ENCODE results near the gene SCN2B.

Gene SCN2B

DNA sequence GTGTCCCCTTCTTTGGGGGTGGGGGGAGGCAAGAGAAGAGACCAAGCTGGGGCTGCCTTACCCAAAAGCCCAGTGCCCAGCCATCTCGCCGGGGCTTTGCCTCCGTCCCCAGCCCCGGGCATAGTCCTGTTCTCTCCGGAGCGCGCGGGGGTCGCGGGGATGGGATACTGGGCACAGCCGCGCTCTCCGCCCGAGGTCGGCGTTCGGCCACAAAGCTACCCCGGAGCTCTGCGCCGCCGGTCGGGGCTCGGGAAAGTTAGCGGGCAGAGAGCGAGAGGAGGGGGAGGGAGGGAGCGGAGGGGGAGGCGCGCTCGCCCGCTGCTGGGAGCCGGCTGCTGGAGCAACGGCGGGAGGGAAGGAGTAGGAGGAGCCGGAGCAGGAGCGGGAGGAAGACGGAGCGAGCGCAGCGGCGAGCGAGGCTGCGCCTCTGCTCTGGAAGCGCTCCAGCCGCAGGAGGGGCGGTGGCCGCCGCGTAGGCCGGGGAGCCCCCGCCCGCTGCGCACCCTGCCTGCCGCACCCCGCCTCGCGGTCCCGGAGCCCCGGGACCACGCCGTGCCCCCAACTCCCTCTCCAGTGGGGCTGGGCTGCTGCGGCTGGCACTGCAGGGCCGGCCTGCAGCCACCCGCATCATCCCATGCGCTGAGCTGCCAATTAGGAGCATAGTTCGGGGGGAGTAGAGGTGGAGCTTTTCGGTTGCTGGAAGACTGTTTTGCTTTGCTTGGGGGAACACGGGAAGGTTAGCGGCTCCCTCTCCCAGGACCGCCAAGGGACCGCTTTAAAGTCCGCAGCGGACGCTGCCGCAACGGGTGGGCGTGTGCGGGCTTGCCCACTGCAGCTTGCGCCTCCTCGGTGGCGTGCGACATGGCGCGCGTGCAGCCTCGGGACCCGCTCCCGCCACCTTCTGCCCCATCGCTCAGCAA is 23.6 kb downstream of the SCN2B start, which contains the start of gene SCN4B:
TSS of gene SCN4B (minus strand) at position 272 of the 920 bp plus-strand sequence. CDS start at position 122, 150 bp downstream.
- DNase-seq: peak; percentile 35

DNA sequence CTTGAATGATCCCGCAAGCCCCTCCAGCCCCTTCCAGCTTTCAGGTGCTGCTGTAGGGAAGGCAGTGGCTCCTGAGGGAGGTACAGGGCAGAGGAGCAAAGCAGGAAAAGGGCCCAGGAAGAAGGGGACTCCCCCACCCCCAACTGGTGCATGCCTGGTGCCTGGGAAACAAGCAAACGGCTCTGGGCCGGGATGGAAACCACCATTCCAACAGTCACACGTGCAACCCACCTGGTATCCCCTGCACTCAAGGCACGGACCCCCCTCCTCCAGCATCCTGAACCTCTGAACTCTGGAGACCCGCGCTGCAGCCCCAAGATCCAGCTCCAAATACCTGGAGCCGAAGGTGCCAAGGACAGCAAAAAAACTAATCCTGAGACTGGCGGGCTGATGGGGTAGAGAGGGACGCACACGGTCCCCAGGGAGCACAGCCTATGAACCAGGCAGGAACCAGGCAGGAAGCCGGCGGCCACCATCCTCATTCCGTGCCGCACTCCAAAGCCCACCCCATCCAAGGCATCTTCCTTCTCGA is 24.4 kb downstream of the SCN2B start:
- DNase-seq: no peak

DNA sequence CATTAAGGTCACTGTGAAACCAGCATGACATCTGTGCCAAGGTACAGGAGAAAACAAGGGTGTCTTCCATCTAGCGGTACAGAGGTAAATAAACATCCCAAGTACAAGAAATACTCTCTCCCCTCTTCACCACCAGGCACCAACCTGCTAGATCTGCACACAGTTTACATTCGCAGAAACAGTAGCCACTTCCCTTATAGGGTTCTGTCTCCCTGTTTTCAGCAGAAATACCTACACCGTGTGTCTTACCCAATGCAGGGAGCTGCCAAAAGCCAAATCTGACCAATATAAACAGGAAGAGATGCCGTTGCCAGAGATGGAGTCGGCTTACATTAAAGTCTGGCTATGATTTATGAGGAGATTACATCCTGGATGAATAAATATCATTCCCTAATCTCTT is 25.0 kb downstream of the SCN2B start:
- no peak for DNase-seq

DNA sequence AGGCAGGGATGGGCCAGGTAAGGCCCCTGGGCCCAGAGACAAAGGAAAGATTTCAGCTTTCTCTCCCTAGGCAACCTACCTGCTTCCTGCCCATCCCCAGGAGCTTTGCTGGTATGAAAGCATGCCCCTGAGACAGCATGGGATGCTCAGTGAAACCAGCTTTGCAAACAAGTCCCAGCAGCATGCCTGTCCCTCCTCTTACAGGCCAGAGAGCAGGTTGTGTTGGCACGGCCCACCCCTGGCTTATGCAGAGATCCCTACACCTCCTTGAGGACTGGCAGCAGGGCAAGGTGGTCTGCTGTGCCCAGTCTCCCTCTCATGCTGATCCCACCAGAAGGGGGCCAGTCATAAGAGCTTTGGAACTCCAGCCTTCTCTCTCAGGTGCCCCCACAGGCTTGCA is 26.9 kb downstream of the SCN2B start:
- no peak for DNase-seq

DNA sequence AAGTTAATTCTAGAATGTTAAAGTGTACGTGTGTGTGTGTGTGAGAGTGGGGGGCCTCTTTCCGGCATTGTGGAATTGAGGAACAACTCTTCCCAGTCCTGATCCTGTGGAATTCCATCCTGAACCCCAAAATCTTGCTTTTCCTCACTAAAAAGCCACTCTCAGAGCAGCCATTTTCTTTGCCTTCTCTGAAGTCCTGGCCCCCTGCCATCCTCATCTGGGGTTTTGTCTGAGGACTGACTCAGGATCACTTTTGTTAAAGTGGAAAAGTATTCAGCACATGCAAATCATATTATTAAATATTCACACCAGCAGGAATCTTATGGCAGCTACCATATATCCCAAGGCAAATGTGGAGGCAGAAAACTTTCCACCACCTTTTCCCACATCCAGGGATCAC is 27.6 kb downstream of the SCN2B start:
- no peak for DNase-seq

DNA sequence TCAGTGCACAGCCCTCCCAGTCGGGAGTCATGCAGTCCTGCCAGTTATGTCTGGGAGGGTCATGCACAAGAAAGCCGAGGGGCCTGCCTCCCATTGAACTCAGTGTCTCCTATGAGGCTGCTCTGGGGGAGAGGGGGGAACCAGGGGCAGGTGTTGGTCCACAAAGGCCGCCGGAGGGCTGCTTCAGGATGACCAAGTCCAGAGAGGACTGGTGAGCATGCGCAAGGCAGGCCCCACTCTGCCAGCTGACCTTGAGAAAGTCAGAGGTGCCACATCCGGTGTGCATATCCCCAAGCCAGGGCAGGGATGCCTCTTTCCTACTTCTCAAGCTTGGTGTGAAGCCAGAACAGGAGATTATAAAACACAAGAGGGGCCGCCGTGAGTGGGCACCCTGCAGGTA is 28.2 kb downstream of the SCN2B start:
- no peak for DNase-seq

DNA sequence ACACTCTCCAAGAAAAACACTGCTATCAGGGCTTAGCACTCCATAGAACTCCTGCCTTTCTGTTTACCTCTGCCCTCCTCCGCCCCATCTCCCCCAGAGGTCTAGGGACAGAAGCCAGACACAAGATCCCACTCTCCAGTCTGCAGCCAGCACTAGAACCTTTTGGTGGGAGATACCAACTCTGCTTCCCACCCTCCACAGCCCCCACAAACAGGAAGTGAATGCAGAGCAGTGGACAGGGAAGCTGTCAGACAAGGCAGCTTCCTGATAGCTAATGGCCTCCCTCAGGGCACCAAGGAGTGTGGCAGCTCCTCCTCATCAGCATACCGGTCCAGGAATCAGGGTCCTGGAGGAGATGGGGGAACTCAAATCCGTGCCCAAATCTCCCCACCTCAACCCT is 28.9 kb downstream of the SCN2B start:
- DNase-seq: peak; percentile 38

DNA sequence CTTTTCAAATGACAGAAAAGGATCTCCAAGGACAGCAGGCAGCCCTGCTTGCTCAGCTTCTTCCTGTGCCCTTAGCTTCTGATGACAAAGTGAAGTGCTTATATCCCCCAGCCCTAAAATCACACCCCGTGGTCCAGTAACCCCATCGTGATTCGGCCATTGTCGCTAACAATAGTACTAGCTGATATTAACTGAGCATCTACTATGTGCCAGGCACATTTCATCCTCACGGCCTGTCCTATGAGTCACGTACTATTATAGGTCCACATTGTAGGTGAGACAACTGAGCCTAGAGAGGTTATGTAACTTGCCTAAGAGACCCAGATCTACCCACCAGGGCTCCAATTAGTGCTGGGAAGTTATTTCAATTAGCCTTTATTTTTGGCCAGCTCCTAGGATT is 29.9 kb downstream of the SCN2B start:
- no peak for DNase-seq

DNA sequence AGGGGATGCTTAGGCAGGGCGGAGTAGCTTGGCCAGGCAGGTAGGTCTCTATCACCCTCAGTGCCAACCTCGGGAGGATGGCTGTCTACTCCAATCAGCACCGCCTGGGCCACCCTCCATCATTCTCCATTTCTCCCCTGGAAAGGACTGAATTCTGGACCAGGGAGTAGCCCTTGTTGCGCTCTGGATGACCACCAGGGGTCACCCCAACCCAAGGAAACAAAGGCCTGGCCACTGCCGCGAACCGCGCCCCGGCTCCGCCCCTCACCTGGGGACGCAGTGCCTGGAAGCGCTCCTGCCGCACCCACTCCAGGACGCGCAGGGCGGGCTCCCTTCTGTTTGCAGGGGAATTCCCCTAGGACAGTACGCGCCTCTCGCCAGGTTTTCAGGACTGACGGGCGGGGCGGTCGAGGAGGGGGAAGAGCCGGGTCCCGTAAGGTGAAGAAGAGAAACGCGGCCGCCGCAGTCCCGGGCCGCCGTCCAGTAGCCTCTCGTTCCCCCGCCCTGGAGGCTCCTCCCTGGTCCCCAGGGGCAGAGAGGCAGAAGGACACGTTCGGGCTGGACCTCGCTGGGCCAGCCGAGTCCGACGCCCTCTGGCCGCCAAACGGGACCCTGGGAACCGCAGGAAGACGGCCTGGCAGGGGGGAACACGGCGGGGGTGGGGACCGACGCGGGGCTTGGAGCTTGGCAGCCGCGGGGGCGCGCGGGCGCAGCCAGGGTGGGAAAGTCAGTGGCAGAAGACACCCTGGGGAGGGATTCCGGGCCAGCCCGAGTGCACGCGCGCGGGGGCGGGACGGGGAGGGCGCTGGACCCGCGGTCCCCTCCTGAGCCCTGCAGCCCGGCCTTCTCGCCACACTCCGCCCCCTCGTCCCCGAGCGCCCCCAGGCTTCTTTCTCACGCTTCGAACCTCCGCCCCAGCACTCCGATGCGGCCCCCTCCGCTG is 30.9 kb downstream of the SCN2B start:
- DNase-seq: peak; percentile 64

DNA sequence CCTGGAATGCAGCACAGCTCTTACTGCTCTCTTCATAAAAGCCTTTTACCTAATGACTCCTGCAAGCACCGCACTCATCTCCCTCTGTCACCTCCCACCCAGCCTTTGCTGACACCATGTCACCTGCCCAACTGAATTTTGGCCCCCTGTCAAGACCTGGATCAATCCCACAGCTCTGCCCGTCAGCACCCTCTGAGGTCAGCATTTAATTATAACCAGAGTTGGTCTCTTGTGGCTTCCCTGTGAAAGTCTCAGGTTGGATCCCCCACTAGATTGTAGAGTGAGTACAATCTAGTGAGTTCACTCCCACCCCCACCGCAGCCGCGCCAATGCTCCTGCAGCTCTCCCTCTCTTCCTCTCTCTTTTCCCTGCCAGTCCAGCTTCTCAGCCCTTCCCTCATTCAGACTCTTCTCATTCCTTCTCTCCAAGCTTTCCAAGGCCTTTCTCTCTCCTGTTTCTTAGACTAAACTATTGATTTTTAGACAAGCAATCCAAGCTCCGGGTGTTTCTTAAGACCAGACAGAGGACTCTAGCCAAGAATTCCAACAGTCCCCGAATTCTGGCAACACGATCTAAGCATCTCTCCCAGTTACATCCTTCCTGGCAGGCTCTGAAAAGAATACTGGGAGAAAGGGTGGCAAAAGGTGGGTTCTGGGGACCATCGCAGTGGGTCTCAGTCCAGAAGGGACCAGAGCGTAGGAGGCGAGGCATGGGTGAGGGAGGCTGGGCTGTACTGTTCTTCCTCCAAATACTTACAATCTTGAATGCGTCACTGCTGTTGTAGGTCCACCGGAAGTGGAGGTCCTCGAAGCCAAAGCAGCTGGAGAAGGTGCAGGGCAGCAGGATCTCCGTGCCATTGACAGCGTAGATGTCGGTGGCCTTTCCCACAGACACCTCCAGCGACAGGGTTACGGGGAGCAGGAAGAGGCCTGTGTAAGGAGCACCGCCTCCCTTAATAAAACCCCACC is 31.9 kb downstream of the SCN2B start:
- DNase-seq: no peak

DNA sequence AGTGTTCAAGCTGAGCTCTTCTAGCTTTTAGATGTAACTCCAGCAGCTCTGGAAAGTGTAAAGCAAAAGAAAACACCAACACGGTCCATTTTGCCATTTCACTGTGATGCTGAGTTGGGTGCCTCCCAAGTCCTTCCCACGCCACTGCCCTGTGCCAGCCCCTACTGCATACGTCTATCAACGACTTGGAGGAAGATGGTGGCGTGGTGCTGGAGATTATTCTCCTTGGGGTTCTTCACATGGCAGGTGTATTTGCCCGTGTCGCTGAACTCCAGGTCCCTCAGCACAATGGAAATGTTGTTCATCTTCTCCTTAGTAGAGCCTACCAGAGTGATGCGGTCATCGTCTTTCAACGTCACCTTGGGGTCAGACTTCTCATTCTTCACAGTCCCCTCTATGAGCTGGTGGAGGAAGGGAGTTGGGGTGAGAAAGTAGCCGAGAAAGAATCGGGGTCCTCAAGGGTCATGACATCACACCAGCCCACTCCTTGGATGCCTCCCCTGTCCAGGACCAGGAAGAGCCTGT is 32.7 kb downstream of the SCN2B start:
- no peak for DNase-seq

DNA sequence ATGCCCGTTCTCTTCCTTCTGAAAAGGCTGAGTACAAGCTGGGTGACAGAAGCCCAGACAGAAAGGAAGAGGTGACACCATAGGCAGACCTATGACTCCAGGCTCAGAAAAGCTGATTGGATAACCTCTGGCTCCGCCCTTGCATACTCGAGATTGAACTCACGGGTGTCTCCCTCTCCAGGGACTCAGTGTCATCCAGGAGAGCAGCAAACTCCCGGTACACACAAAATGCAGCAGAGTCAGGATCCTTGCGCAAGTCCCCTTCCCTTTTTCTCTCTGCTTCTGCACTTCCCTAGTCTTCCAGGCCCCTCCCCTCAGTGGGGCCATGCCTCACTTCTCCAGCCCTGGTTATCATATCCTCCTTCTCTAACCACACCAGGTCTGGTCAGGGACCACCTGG is 33.6 kb downstream of the SCN2B start:
- peak; percentile 79 for DNase-seq

DNA sequence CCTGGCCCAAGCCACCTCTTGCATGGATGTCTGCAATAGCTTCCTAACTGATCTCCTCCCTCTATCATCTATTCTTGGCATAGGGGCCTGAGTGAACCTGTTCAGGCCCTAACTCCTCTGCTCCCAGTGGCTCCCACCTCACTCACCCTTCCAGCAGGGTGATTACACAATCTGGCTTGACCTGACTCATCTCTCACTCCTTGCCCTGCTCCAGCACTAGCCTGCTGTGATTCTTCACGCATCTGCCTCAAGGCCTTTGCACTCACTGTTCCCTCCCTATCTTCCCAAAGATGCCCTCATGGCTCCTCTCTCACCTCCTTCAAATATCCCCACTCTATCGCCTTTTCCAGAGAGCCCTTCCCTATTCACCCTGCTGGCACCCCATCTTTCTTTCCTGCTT is 34.4 kb downstream of the SCN2B start:
- DNase-seq: peak; percentile 42

DNA sequence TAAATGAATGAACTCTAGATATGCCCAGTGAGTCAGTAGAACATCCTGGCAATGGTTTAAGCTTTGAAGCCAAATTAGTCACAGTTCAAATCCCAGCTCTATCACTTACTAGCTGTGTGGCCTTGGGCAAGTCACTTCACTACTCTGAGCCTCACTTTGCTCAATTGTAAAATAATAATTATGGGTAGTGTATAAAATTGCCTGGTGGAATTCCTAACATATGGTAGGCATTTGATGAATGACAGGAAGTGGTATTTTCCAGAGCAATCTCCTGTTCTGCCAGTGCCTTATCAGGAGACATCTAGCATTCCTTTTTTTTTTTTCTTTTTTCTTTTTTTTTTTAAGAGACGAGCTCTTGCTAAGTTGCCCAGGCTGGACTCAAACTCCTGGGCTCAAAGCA is 36.9 kb downstream of the SCN2B start:
- DNase-seq: no peak

DNA sequence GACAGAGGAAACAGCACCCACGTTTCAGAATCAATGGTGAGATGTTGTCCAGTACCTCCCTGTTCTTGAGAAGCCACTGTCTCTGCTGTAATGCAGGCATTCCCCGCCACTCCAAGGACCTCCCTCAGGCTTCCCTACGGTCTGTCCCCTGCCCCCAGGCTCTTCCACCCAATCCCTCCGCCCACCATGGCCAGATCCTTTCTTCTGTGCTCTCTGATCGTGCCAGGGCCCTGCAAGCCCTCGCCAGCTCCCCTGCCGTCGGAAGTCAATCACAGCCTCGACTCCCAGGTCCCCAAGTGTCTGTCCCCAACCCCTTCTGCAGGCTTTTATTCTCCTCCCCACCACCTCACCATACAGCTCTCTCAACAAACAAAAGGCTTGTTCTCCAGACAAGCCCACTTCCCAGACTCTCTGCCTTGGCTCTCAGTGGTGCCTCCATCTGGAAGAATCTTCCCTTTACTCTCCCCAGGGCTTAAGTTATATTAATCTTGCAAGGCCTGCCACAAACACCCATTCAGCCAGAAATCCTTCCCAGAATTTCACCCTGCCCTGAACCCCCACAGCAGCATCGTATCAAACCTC is 37.5 kb downstream of the SCN2B start:
- no peak for DNase-seq

DNA sequence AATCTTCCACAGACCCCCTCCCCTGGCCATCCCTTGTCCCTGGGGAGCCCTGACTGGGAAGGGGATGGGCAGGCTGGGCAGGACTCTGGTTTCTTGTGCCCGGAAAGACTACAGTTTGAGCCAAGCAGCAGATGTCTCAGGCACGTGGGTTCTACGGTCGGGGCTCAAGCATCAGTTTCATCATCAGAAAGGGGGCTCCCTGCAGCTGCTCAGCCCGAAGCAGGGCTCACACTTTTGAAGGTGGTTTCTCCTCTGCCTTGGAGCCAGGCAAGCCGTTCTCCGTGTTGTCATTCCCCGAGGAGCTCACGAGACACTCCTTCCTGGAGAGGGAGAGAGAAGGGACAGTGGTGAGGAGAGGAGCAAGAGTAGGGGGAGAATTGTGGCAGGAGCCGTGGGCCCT is 39.6 kb downstream of the SCN2B start:
- no peak for DNase-seq

DNA sequence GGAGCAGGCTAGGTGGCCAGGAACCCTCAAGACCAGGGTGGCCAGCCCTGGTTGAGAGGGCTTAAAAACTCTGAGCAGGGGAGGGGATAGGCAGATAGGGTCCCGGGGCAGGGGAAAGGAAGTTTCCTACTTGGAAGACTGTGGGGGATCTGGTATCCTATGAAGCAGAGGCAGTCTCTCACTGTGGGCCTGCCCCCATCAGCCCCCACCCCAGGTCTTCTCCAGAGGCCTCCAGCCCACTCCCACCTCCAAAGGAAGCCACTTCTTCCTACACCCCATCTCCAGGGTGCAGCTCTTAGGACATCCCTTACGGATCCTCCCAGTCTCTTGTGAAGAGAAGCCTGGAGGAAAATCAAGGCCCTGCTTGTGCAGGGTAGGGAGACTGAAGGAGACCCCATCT is 40.1 kb downstream of the SCN2B start:
- DNase-seq: no peak

DNA sequence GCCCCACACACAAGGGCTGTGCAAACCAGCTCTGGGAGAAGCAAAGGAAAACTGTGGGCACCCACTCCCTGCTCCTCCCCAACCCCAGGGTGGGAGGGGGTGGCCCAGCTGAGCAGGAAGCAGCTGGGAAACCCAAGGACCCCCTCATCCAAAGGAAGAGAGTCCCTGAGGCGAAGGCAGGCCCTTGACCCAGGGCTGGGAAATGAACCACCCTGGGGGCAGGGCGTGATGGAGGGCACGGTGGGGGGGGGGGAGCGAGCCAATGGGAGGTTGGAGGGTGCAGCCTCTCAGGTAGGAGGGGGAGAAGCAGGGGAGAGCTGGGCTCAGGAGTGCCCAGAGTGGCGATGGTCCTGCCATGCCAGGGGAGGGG is 40.7 kb downstream of the SCN2B start:
- DNase-seq: no peak

DNA sequence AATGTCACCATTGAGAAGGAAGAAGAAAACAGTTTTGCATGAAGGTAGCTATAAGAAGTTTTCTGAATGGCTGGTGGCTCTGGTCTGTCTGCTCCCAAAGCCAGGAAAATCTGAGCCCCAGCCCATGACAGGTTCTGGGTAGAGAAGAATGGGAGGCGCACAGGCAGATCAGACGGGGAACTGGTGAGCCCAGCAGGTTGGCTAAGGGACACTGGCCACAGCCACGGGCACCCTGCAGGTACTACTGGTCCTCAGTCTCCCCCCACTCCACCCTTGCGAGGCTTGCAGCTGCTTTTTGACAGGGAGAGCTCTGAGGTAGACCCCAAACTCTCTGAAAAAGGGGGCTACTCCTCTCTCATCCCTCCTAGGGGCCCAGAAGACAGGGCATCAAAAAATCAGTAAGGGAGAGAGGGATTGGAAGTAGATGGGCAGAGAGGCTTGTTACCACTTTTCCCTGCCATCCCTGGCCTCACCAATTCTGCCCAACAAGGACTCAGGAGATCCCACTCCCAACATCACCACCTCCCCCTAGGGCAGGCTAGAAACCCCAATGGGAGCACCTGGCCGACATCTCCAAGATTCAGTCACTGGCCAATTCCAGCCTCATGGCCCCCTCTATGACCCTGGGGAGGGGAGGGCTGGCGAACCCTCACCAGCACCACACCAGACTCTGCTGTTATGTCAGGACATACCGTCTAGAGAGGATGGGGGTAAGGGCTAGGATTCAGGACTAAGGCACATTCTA is 41.2 kb downstream of the SCN2B start:
- no peak for DNase-seq

DNA sequence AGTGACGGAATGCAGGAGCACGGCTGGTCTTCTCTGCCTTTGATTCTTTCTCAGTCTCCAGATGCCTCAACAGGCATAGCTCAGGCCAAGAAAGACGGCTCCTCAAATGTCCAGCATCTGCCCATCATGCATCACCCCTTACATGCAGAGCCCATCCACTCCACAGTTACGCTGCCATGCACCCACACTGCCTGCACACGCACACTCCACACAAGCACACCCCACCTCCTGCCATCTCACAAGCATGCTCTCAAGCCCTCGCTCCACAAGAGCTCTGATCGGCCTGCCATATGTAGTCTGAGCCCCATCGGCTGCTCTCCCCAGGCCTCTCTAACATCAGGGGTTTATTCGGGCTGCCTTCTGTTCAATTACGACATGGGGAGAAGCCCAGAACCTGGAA is 42.6 kb downstream of the SCN2B start:
- DNase-seq: no peak

All from inflammatory macrophage treated with lipopolysaccharide for 4 hours (primary cell).